Loucy (cell line): ENCODE data around the gene ANKRD65.

Source experiments
- H2AFZ ChIP-seq: fragments of 200-600 bp; sonication (generic); 2 replicates; pipeline ENCODE4 v1.6.0; 2016; ENCODE audit warnings: antibody characterized with exemption, mild to moderate bottlenecking, low read length, moderate library complexity
- H3F3A ChIP-seq: fragments of 200-600 bp; 2 replicates; pipeline ENCODE4 v1.6.0; 2016; ENCODE audit warnings: antibody characterized with exemption, low read depth, mild to moderate bottlenecking
- H3K27me3 ChIP-seq: fragments of 200-600 bp; sonication (generic); 2 replicates; pipeline ENCODE4 v1.6.1; 2014; ENCODE audit warnings: low read length, mild to moderate bottlenecking; ENCODE audit not compliant: insufficient read depth, poor library complexity, severe bottlenecking
- H3K36me3 ChIP-seq: fragments of 200-600 bp; sonication (generic); 2 replicates; pipeline ENCODE4 v1.6.1; 2016; ENCODE audit warnings: low read length; ENCODE audit not compliant: insufficient read depth
- H3K4me1 ChIP-seq: fragments of 200-600 bp; sonication (generic); 2 replicates; pipeline ENCODE4 v1.5.1; 2014; ENCODE audit warnings: low read length, mild to moderate bottlenecking; ENCODE audit not compliant: insufficient read depth, poor library complexity, severe bottlenecking
- H3K4me2 ChIP-seq: fragments of 200-600 bp; sonication (generic); 2 replicates; pipeline ENCODE4 v1.6.0; 2014; ENCODE audit warnings: antibody characterized with exemption, low read length, low read depth, mild to moderate bottlenecking; ENCODE audit not compliant: poor library complexity, severe bottlenecking
- H3K4me3 ChIP-seq: fragments of 200-600 bp; sonication (generic); 2 replicates; pipeline ENCODE4 v1.5.1; 2014; ENCODE audit warnings: low read length, mild to moderate bottlenecking, mixed read lengths; ENCODE audit not compliant: poor library complexity, severe bottlenecking
- H3K79me2 ChIP-seq: fragments of 200-600 bp; sonication (generic); 2 replicates; pipeline ENCODE4 v1.6.1; 2014; ENCODE audit warnings: low read length; ENCODE audit not compliant: insufficient read depth
- H3K9ac ChIP-seq: fragments of 200-600 bp; sonication (generic); 2 replicates; pipeline ENCODE4 v1.6.0; 2014; ENCODE audit warnings: mild to moderate bottlenecking, low read depth, low read length, moderate library complexity; ENCODE audit not compliant: poor library complexity, severe bottlenecking
- H3K9me2 ChIP-seq: fragments of 200-600 bp; sonication (generic); replicated peaks from 2 replicates; pipeline ENCODE4 v1.6.1; 2016; ENCODE audit warnings: low read depth, low read length, mixed read lengths
- H3K9me3 ChIP-seq: fragments of 200-600 bp; sonication (generic); 2 replicates; pipeline ENCODE4 v1.6.1; 2014; ENCODE audit warnings: mild to moderate bottlenecking, antibody characterized with exemption, low read length, low read depth; ENCODE audit not compliant: insufficient read depth
- H4K20me1 ChIP-seq: fragments of 200-600 bp; sonication (generic); 2 replicates; pipeline ENCODE4 v1.6.0; 2014; ENCODE audit warnings: antibody characterized with exemption, low read length, mild to moderate bottlenecking; ENCODE audit not compliant: insufficient read depth, poor library complexity, severe bottlenecking
- CTCF ChIP-seq: fragments of 200-600 bp; sonication (generic); conservative IDR thresholded peaks from 2 replicates; pipeline ENCODE4 v1.5.1; 2014; ENCODE audit warnings: mild to moderate bottlenecking, antibody characterized with exemption, low read length
- EZH2phosphoT487 ChIP-seq: fragments of 200-600 bp; IDR thresholded peaks from 2 replicates; pipeline ENCODE4 v1.6.1; 2018; ENCODE audit warnings: antibody characterized with exemption, mild to moderate bottlenecking, moderate library complexity, borderline replicate concordance

ANKRD65 gene

GRCh38 chr1:1407636-1408318 lies 13.3 kb downstream of the ANKRD65 start:
- Histone ChIP-seq H3F3A (no peaks in the 10 kb centered on the region), H3K27me3 (no peaks in the 10 kb centered on the region), H3K4me2 (peak overlapping the region; percentile 87), H3K4me3 (peak overlapping the region; percentile 99), H3K4me1 (peaks cover 21% of the 10 kb centered on the region), H3K36me3 (peaks cover 18% of the 10 kb centered on the region; the same call in 1 of the 2 replicates), H3K79me2 (peaks cover 60% of the 10 kb centered on the region), H3K9ac (peak overlapping the region; percentile 95), H3K9me2 (no peaks in the 10 kb centered on the region), H4K20me1 (peaks cover 33% of the 10 kb centered on the region), H3K9me3 (no peaks in the 10 kb centered on the region; the same call in 1 of the 2 replicates), H2AFZ (peak overlapping the region; percentile 7; the same call in 1 of the 2 replicates)
- TF ChIP-seq EZH2phosphoT487: no peak
- TF ChIP-seq CTCF: no peak

GRCh38 chr1:1406821-1407635 lies 14.0 kb downstream of the ANKRD65 start, which contains the start of gene MRPL20:
TSS of gene MRPL20 (minus strand) at chr1:1407293. CDS start at chr1:1407217, 76 bp downstream.
- no peaks in the 10 kb centered on the region for H3K9me2 ChIP-seq
- peaks cover 38% of the 10 kb centered on the region for H4K20me1 ChIP-seq
- no peaks in the 10 kb centered on the region for H3F3A ChIP-seq
- H3K9ac ChIP-seq: peak within 1 kb of the TSS; percentile 95
- no peak for TF ChIP-seq EZH2phosphoT487
- TF ChIP-seq CTCF: no peak
- H3K79me2 ChIP-seq: peaks cover 66% of the 10 kb centered on the region
- H3K4me2 ChIP-seq: peak within 1 kb of the TSS; percentile 98
- peak within 1 kb of the TSS; percentile 99 for H3K4me3 ChIP-seq
- H3K36me3 ChIP-seq: peaks cover 22% of the 10 kb centered on the region; the same call in 1 of the 2 replicates
- no peaks in the 10 kb centered on the region for H3K9me3 ChIP-seq
- H3K4me1 ChIP-seq: peaks cover 24% of the 10 kb centered on the region
- peak within 1 kb of the TSS; percentile 89 for H2AFZ ChIP-seq
- no peaks in the 10 kb centered on the region for H3K27me3 ChIP-seq

- peak overlapping the region; percentile 99 for H3K4me3 ChIP-seq
- H3K9ac ChIP-seq: peak overlapping the region; percentile 95
- peaks cover 28% of the 10 kb centered on the region for H3K4me1 ChIP-seq
- H3F3A ChIP-seq: no peaks in the 10 kb centered on the region
- no peaks in the 10 kb centered on the region for H3K27me3 ChIP-seq
- H3K79me2 ChIP-seq: peaks cover 73% of the 10 kb centered on the region
- H3K9me2 ChIP-seq: no peaks in the 10 kb centered on the region
- peaks cover 40% of the 10 kb centered on the region for H4K20me1 ChIP-seq
- H2AFZ ChIP-seq: peak overlapping the region; percentile 89
- H3K36me3 ChIP-seq: peaks cover 30% of the 10 kb centered on the region; the same call in 1 of the 2 replicates
- H3K4me2 ChIP-seq: peak overlapping the region; percentile 98
- no peak for TF ChIP-seq EZH2phosphoT487
- TF ChIP-seq CTCF: no peak
- H3K9me3 ChIP-seq: no peaks in the 10 kb centered on the region
Observed at GRCh38 chr1:1406101-1406820, 14.8 kb downstream of the ANKRD65 start.
